ENCODE results near the gene TMLHE. TPM values are rescaled to one million over a fixed set of nuclear protein-coding genes. Genes with fewer than 3 reads are reported as not detected.
"Not testable (repeated sequence)": the region's sequence is repeated elsewhere in the genome, so short reads cannot be mapped to it uniquely, and the experiment has no call there.

TMLHE gene
- total and polyA plus RNA-seq, 10 of the 15 experiments (the other 5 are each of a cell fraction or from before 2014, with no cell fraction given), result 7.1 to 21.7 (median 13.6) TPM

- Histone ChIP-seq H3K79me2 (ENCODE audit: control insufficient read depth, insufficient read depth, low read length) (no peaks in the 10 kb centered on the region), H4K20me1 (ENCODE audit: control insufficient read depth, insufficient read depth) (no peaks in the 10 kb centered on the region), H3K4me3 (no peak overlapping the region), H3K9ac (ENCODE audit: control insufficient read depth, insufficient read depth, low read length) (no peak overlapping the region), H3K4me2 (ENCODE audit: control insufficient read depth, insufficient read depth) (no peak overlapping the region), H3K27ac (ENCODE audit: control insufficient read depth, insufficient read depth) (no peak overlapping the region), H2AFZ (ENCODE audit: control insufficient read depth, low read depth, low read length) (no peak overlapping the region), H3K27me3 (replicated peaks in 1 of 2; ENCODE audit: control insufficient read depth in 2 of 2, insufficient read depth in 2 of 2, low read length in 1 of 2) (no peaks in the 10 kb centered on the region), H3K9me3 (replicated peaks; ENCODE audit: control insufficient read depth, insufficient read depth, low read length) (no peaks in the 10 kb centered on the region), H3K36me3 (ENCODE audit: control insufficient read depth in 2 of 2, insufficient read depth in 2 of 2, low read length in 1 of 2) (no peaks in the 10 kb centered on the region), H3K4me1 (ENCODE audit: control insufficient read depth, insufficient read depth, low read length) (no peaks in the 10 kb centered on the region)
- intact Hi-C loops (cut with micrococcal nuclease; ENCODE audit: unreplicated experiment), result no loop called here
- in situ Hi-C loops (cut with MboI), result no loop called here
- FAIRE-seq (no peak), ATAC-seq (no peak), DNase-seq (ENCODE audit: low read depth, low spot score) (no peak)
- ChIA-PET CTCF (no interaction called here), RAD21 (ENCODE audit: unreplicated experiment) (no interaction called here), SMC1A (ENCODE audit: uncharacterized antibody, unreplicated experiment) (no interaction called here), POLR2A (no interaction called here)
- BruUV-seq (replicated peaks), result no TSS peak
- TF ChIP-seq RUNX3 (IDR thresholded peaks at IDR 0.05; ENCODE audit: low read length), result no peak
These were observed 107.5 kb downstream of the TMLHE start for GRCh38 chrX:155505296-155505695.

GRCh38 chrX:155495134-155495533 lies 117.6 kb downstream of the TMLHE start:
- H2AFZ ChIP-seq (ENCODE audit: control insufficient read depth, low read depth, low read length); H4K20me1 ChIP-seq (ENCODE audit: control insufficient read depth, insufficient read depth); FAIRE-seq; ATAC-seq; H3K9me3 ChIP-seq (replicated peaks; ENCODE audit: control insufficient read depth, insufficient read depth, low read length); RAD21 ChIA-PET (ENCODE audit: unreplicated experiment); H3K4me1 ChIP-seq (ENCODE audit: control insufficient read depth, insufficient read depth, low read length); POLR2A ChIA-PET; SMC1A ChIA-PET (ENCODE audit: uncharacterized antibody, unreplicated experiment); H3K36me3 ChIP-seq (ENCODE audit: control insufficient read depth in 2 of 2, insufficient read depth in 2 of 2, low read length in 1 of 2); BruUV-seq (replicated peaks); H3K27ac ChIP-seq (ENCODE audit: control insufficient read depth, insufficient read depth); in situ Hi-C loops (cut with MboI); H3K79me2 ChIP-seq (ENCODE audit: control insufficient read depth, insufficient read depth, low read length); H3K27me3 ChIP-seq (replicated peaks in 1 of 2; ENCODE audit: control insufficient read depth in 2 of 2, insufficient read depth in 2 of 2, low read length in 1 of 2); DNase-seq (ENCODE audit: low read depth, low spot score); H3K4me2 ChIP-seq (ENCODE audit: control insufficient read depth, insufficient read depth); H3K9ac ChIP-seq (ENCODE audit: control insufficient read depth, insufficient read depth, low read length); CTCF ChIA-PET; H3K4me3 ChIP-seq; intact Hi-C loops (cut with micrococcal nuclease; ENCODE audit: unreplicated experiment): not testable (repeated sequence)
- no CpG with 5 or more reads among the region's 2 CpGs for WGBS (ENCODE audit: insufficient coverage, insufficient replicate concordance, low lambda C conversion rate, missing lambda C conversion rate)

GRCh38 chrX:155491421-155491820 lies 121.3 kb downstream of the TMLHE start:
- H3K4me1 ChIP-seq (ENCODE audit: control insufficient read depth, insufficient read depth, low read length); H3K9ac ChIP-seq (ENCODE audit: control insufficient read depth, insufficient read depth, low read length); H3K79me2 ChIP-seq (ENCODE audit: control insufficient read depth, insufficient read depth, low read length); POLR2A ChIA-PET; ATAC-seq; in situ Hi-C loops (cut with MboI); H3K27me3 ChIP-seq (replicated peaks in 1 of 2; ENCODE audit: control insufficient read depth in 2 of 2, insufficient read depth in 2 of 2, low read length in 1 of 2); H3K4me2 ChIP-seq (ENCODE audit: control insufficient read depth, insufficient read depth); H3K36me3 ChIP-seq (ENCODE audit: control insufficient read depth in 2 of 2, insufficient read depth in 2 of 2, low read length in 1 of 2); BruUV-seq (replicated peaks); H3K9me3 ChIP-seq (replicated peaks; ENCODE audit: control insufficient read depth, insufficient read depth, low read length); intact Hi-C loops (cut with micrococcal nuclease; ENCODE audit: unreplicated experiment); H3K4me3 ChIP-seq; CTCF ChIA-PET; FAIRE-seq; SMC1A ChIA-PET (ENCODE audit: uncharacterized antibody, unreplicated experiment); H2AFZ ChIP-seq (ENCODE audit: control insufficient read depth, low read depth, low read length); H4K20me1 ChIP-seq (ENCODE audit: control insufficient read depth, insufficient read depth); H3K27ac ChIP-seq (ENCODE audit: control insufficient read depth, insufficient read depth); RAD21 ChIA-PET (ENCODE audit: unreplicated experiment); DNase-seq (ENCODE audit: low read depth, low spot score): not testable (repeated sequence)
- WGBS (ENCODE audit: insufficient coverage, insufficient replicate concordance, low lambda C conversion rate, missing lambda C conversion rate), result no CpG with 5 or more reads among the region's 3 CpGs

GRCh38 chrX:155477136-155477535 lies 135.6 kb downstream of the TMLHE start:
- H3K9ac ChIP-seq (ENCODE audit: control insufficient read depth, insufficient read depth, low read length); H4K20me1 ChIP-seq (ENCODE audit: control insufficient read depth, insufficient read depth); BruUV-seq (replicated peaks); SMC1A ChIA-PET (ENCODE audit: uncharacterized antibody, unreplicated experiment); H3K27me3 ChIP-seq (replicated peaks in 1 of 2; ENCODE audit: control insufficient read depth in 2 of 2, insufficient read depth in 2 of 2, low read length in 1 of 2); RAD21 ChIA-PET (ENCODE audit: unreplicated experiment); CTCF ChIA-PET; H3K4me3 ChIP-seq; FAIRE-seq; H3K79me2 ChIP-seq (ENCODE audit: control insufficient read depth, insufficient read depth, low read length); H2AFZ ChIP-seq (ENCODE audit: control insufficient read depth, low read depth, low read length); DNase-seq (ENCODE audit: low read depth, low spot score); intact Hi-C loops (cut with micrococcal nuclease; ENCODE audit: unreplicated experiment); H3K4me1 ChIP-seq (ENCODE audit: control insufficient read depth, insufficient read depth, low read length); H3K27ac ChIP-seq (ENCODE audit: control insufficient read depth, insufficient read depth); ATAC-seq; in situ Hi-C loops (cut with MboI); POLR2A ChIA-PET; H3K4me2 ChIP-seq (ENCODE audit: control insufficient read depth, insufficient read depth); H3K9me3 ChIP-seq (replicated peaks; ENCODE audit: control insufficient read depth, insufficient read depth, low read length); H3K36me3 ChIP-seq (ENCODE audit: control insufficient read depth in 2 of 2, insufficient read depth in 2 of 2, low read length in 1 of 2): not testable (repeated sequence)
- WGBS (ENCODE audit: insufficient coverage, insufficient replicate concordance, low lambda C conversion rate, missing lambda C conversion rate), result no CpG with 5 or more reads among the region's 7 CpGs

Measured in GM12878 (cell line).